Inferior parietal cortex (tissue), 1 donor: ENCODE data around the gene RNF31.
A peak's percentile ranks its signal among the peaks of the same experiment; 100 is the strongest.
"Not testable (repeated sequence)": the region's sequence is repeated elsewhere in the genome, so short reads cannot be mapped to it uniquely, and the experiment has no call there.

Source experiments
- DNase-seq: peaks from one replicate; pipeline ENCODE4 v3.0.0-alpha.2; 2016; ENCODE audit errors: extremely low spot score

RNF31 gene

DNA sequence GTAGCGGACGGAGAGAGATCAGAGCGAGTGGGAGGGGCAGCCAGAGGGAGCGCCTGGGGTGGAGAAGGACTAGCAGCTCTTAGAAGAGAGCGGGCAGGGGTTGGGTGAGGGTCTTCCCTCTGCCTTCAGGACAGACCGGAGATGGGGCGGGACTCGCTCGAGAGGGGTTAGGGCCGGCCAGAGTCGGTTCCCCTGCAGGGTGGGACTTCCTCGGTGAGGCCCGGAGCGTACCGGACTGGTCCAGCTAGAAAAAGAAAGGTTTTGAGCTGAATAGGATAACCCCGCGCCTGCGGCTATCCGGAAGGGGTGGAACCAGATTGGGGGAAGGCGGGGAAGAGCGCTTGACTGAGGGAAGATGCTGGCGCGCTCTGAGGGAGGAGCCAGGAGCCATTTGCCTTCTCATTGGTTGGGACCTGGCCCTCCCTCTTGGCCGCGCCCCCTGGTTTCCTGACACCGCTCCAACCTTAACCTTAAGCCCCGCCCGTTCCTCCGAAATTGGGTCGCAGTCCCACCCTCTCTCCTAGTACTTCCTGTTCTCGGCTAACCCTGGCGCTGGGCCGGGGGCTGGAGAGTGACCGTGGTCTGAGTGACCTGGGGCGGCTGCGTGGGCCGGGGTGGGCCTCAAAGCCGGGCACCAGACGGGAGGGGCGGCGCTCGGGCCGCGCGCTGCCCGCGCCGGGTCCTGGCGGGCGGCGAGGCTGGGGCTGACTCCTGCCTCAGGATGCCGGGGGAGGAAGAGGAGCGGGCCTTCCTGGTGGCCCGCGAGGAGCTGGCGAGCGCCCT, at the start of gene RNF31:
TSS of gene RNF31 (plus strand) at position 521 of the 783 bp plus-strand sequence. CDS start at position 722, 201 bp downstream.
- peak; percentile 97 for DNase-seq

- no peak for DNase-seq
Measured at GRCh38 chr14:24098229-24098926, 48.9 kb upstream of the RNF31 start.

DNA sequence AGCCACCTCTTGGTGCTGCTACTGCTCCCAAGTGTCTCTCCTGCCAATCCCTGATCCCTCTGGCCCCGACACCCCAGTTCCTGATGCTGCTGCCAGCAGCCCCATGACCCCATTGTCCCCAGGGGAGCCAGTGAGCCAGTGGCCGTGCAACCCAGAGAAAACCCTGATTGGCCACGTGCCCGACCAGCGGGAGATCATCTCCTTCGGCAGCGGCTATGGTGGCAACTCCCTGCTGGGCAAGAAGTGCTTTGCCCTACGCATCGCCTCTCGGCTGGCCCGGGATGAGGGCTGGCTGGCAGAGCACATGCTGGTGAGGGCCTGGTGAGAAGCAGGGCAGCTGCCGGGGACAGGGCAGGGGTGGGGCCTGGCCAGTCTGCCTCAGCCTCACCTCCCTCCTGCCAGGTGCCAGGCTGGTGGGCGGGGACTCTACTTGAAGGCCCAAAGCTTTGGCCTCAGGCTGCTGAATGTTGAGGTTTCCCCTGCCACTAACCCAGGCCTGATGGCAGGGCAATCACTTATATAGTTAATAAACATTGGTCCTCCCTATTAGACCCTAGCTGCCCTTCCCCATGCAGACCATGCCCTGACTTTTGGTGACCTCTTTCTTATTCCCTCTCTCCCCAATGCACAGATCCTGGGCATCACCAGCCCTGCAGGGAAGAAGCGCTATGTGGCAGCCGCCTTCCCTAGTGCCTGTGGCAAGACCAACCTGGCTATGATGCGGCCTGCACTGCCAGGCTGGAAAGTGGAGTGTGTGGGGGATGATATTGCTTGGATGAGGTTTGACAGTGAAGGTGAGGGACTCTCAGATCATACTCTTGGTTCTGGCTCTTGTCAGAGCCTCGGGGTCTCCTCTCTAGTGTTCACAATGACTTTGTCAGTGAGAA, 48.1 kb upstream of the RNF31 start:
- no peak for DNase-seq

GRCh38 chr14:24100197-24100981, 46.9 kb upstream of the RNF31 start:
- no peak for DNase-seq

DNA sequence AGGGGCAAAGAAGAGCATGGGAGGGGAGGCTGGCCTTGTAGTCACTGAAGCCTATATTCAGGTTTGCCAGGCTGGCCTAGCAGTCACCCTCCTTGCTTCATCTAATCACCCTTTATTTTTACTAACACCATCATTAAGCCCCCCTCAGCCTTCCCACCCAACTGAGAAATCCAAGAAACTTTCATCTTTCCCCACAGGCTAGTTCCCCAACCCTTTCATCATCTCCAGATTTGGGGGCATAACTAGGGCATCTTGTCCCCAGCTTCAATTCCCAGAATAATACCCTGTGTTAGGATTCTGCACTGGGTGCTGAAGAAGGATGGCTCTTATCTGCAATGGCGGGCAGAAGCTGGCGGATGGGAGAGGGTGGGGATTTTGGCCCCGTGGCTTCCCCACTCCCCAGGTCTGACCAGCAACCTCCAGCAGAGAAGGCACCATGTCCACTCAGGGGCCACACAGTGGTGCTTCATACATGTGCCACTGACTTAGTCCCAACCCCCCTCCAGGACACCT, 46.3 kb upstream of the RNF31 start:
- no peak for DNase-seq

DNA sequence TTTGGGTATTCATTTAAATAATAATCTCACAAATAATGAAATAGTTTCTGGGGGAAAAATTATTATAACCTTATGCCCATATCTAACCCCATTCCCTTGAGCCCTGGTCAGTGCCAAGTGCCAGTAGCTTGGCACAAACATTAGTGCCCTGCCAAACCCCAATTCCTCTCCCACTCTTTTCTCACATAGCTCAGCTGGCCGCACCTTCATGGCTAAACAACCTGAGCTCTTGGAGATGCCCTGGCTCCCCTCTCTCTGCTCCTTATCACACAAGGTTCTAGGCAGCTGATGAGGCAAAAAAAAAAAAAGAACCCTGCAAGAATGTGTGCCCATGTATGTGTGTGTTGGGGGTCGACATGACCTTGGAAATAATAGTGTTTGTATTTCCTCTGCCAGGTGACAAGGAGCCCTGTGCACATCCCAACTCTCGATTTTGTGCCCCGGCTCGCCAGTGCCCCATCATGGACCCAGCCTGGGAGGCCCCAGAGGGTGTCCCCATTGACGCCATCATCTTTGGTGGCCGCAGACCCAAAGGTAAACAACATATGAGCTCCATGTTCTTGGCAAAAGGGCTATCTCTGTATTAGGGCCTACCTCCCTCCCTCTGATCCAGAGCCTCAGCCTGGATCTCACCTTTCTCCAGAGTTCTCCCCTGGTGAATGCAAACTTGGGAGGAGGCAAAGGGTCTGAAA, 44.8 kb upstream of the RNF31 start:
- DNase-seq: no peak

- no peak for DNase-seq
Measured at GRCh38 chr14:24103451-24103850, 43.8 kb upstream of the RNF31 start.

DNA sequence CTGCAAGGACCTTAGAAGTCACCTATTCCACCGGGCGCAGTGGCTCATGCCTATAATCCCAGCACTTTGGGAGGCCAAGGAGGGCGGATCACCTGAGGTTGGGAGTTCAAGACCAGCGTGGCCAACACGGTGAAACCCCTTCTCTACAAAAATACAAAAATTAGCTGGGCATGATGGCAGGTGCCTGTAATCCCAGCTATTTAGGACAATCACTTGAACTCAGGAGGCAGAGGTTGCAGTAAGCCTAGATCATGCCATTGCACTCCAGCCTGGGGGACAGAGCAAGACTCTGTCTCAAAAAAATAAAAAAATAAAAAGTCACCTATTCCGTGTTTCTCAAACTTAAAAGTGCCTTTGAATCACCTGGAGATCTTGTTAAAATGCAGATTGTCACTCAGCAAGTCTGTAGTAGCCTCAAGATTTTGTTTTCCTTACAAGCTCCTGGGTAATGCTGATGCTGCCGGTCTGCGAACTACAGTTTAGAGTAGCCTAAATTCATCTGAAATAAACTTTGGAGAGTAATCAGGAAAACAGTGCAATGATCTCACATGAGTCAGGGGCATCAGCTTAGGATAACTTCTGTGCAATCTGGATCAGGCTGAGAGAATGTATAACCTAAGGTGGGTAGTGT, 41.6 kb upstream of the RNF31 start:
- not testable (repeated sequence) for DNase-seq

GRCh38 chr14:24106672-24107271, 40.5 kb upstream of the RNF31 start:
- no peak for DNase-seq

DNA sequence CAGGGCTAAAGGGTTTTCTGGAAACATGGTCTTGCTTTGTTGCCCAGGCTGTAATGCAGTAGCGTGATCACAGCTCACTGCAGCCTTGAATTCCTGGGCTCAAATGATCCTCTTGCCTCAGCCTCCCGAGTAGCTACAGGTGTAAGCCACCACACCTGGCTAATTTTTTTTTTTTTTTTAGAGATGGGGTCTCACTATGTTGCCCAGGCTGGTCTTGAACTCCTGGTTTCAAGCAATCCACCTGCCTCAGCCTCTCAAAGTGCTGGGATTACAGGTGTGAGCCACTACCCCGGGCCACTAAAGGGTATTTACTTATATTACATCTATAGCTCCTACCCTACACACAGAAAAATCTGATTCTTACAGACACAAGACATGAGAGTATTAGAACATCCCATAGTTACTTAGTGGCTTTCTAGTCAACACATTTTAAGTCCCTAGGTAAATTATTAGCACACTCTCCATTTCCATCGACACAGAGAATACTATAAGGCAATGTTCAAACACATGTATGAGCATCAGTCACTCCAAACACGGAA, 38.9 kb upstream of the RNF31 start:
- DNase-seq: no peak

DNA sequence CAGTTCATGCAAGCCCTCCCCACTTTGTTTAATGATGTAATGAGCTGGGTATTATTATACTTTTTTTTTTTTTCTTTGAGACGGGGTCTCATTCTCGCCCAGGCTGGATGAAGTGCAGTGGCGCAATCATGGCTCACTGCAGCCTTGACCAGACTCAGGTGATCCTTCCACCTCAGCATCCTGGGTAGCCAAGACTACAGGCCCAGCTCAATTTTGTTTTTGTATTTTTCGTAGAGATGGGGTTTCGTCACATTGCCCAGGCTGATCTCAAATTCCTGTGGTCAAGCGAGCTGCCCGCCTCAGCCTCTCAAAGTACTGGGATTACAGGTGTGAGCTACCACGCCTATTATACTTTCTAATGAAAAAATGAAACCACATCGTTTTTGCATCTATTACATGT, 37.2 kb upstream of the RNF31 start:
- DNase-seq: no peak

GRCh38 chr14:24110523-24110922, 36.8 kb upstream of the RNF31 start:
- DNase-seq: no peak

DNA sequence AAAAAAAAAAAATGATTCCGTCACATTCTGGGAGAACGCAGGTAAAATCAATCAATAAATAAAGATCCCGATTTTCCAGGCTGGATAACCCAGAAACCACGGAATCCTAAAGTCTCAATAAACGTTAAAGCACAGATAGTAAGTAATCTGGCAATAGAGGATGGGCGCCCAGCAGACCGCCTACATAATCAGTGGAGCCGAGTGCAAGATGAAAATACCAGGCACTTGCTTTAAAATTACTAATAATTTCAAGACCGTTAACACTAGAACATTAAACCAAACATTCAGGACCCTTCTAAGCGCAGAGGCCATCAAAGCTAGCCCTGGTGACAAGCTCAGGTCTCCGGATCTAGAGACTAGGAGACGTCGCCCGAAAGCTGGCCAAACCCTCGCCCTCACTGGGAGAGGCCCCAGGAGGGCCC, 33.9 kb upstream of the RNF31 start:
- no peak for DNase-seq

DNA sequence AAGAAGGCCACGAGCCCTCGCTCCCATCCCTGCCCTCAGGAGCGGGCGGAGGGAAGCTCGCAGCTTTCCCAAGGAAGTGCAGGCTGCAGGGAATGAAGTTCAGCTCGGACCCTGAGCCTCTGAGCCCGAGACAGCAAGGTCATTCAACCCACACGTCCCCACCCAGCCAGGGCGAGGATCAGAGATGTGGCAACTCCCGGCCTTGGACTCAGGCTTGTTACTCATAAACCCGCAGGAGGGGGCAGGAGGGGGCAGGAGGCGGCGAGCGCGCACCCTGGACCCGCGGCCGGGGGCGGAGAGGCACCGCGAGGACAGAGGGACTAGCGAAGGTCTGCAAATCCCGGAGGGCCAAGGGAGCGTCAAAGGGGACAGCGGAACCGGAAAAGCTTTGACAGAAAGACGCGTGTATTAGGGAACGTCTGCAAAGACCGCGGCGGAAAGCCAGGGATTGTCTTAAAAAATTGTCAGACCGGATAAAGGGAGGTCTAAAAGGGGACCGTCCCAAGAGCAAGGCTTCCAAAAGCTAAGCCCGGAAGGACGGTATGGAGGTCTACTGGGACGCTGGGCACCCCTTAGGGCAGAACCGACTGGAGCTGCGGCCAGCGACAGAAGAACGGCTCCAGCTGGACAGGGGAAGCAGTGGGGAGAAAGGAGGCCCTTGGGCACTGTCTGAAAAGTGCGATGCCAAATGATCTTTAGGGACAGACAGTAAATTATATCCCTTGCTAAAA, 33.3 kb upstream of the RNF31 start:
- peak; percentile 89 for DNase-seq

DNA sequence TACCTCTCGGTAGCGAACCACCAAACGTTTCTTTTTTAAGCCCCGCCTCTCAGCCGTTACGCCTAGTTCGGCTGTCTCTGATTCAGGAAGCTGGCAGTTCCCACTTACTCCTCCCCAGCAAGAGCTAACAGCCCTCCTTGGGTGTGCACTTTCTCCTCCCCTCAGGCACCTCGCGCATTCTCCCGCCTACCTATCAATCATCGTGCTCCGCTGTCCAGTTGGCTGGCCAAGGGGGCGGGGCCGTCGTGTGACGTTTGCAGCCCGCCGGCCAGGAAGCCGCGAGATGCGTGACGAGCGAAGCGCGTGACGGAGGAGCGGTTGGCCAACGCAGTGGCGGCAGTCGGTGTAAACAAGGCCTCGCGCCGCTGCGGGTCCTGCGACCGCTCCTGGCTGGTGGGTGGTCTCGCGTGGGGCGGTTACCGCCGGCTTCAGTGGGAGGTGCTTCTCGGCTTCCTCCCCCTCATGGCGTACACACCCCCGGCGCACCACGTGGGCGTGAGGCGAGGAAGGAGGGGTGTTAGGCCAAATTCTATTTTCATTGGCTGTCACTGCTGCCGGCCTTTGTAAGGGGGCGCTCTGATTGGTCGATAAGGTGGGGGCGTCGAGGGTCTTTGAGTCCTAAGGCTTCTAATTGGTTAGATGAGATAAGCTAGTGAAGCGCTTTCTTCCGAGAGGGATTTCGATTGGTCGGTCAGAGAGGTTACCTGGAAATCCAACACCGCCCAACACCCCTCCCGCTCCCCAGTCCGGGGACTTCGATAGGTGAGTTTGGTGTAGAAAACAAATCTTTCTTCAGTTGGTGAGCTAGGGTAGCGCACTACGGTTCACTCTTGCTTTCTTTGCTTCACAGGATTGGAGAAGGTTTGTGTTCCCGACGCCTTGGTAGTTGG, 32.5 kb upstream of the RNF31 start, which contains the start of the genes DCAF11 and NRL:
TSS of gene DCAF11 (plus strand) at position 246 of the 890 bp plus-strand sequence. CDS start 818 bp downstream, outside the sequence.
TSS of gene NRL (minus strand) at position 418 of the 890 bp plus-strand sequence. CDS start 32,101 bp downstream, outside the sequence.
- DNase-seq: peak; percentile 98

- no peak for DNase-seq
Measured at GRCh38 chr14:24115422-24116127, 31.7 kb upstream of the RNF31 start.
